Loucy (cell line): Measurements from ENCODE around the gene CLIC6.
"Not testable (repeated sequence)": the region's sequence is repeated elsewhere in the genome, so short reads cannot be mapped to it uniquely, and the experiment has no call there.

ENCODE experiments used
- H2AFZ ChIP-seq: fragments of 200-600 bp; sonication (generic); 2 replicates; pipeline ENCODE4 v1.6.0; 2016; ENCODE audit warnings: antibody characterized with exemption, mild to moderate bottlenecking, low read length, moderate library complexity
- H3F3A ChIP-seq: fragments of 200-600 bp; 2 replicates; pipeline ENCODE4 v1.6.0; 2016; ENCODE audit warnings: antibody characterized with exemption, low read depth, mild to moderate bottlenecking
- H3K27me3 ChIP-seq: fragments of 200-600 bp; sonication (generic); 2 replicates; pipeline ENCODE4 v1.6.1; 2014; ENCODE audit warnings: low read length, mild to moderate bottlenecking; ENCODE audit not compliant: insufficient read depth, poor library complexity, severe bottlenecking
- H3K36me3 ChIP-seq: fragments of 200-600 bp; sonication (generic); 2 replicates; pipeline ENCODE4 v1.6.1; 2016; ENCODE audit warnings: low read length; ENCODE audit not compliant: insufficient read depth
- H3K4me1 ChIP-seq: fragments of 200-600 bp; sonication (generic); 2 replicates; pipeline ENCODE4 v1.5.1; 2014; ENCODE audit warnings: low read length, mild to moderate bottlenecking; ENCODE audit not compliant: insufficient read depth, poor library complexity, severe bottlenecking
- H3K4me2 ChIP-seq: fragments of 200-600 bp; sonication (generic); 2 replicates; pipeline ENCODE4 v1.6.0; 2014; ENCODE audit warnings: antibody characterized with exemption, low read length, low read depth, mild to moderate bottlenecking; ENCODE audit not compliant: poor library complexity, severe bottlenecking
- H3K4me3 ChIP-seq: fragments of 200-600 bp; sonication (generic); 2 replicates; pipeline ENCODE4 v1.5.1; 2014; ENCODE audit warnings: low read length, mild to moderate bottlenecking, mixed read lengths; ENCODE audit not compliant: poor library complexity, severe bottlenecking
- H3K79me2 ChIP-seq: fragments of 200-600 bp; sonication (generic); 2 replicates; pipeline ENCODE4 v1.6.1; 2014; ENCODE audit warnings: low read length; ENCODE audit not compliant: insufficient read depth
- H3K9ac ChIP-seq: fragments of 200-600 bp; sonication (generic); 2 replicates; pipeline ENCODE4 v1.6.0; 2014; ENCODE audit warnings: mild to moderate bottlenecking, low read depth, low read length, moderate library complexity; ENCODE audit not compliant: poor library complexity, severe bottlenecking
- H3K9me2 ChIP-seq: fragments of 200-600 bp; sonication (generic); replicated peaks from 2 replicates; pipeline ENCODE4 v1.6.1; 2016; ENCODE audit warnings: low read depth, low read length, mixed read lengths
- H3K9me3 ChIP-seq: fragments of 200-600 bp; sonication (generic); 2 replicates; pipeline ENCODE4 v1.6.1; 2014; ENCODE audit warnings: mild to moderate bottlenecking, antibody characterized with exemption, low read length, low read depth; ENCODE audit not compliant: insufficient read depth
- H4K20me1 ChIP-seq: fragments of 200-600 bp; sonication (generic); 2 replicates; pipeline ENCODE4 v1.6.0; 2014; ENCODE audit warnings: antibody characterized with exemption, low read length, mild to moderate bottlenecking; ENCODE audit not compliant: insufficient read depth, poor library complexity, severe bottlenecking
- EZH2phosphoT487 ChIP-seq: fragments of 200-600 bp; IDR thresholded peaks from 2 replicates; pipeline ENCODE4 v1.6.1; 2018; ENCODE audit warnings: antibody characterized with exemption, mild to moderate bottlenecking, moderate library complexity, borderline replicate concordance
- TF ChIP-seq, protein P1 (sequence below): fragments of 200-600 bp; sonication (generic); conservative IDR thresholded peaks from 2 replicates; pipeline ENCODE4 v1.5.1; 2014; ENCODE audit warnings: mild to moderate bottlenecking, antibody characterized with exemption, low read length

Gene CLIC6

DNA sequence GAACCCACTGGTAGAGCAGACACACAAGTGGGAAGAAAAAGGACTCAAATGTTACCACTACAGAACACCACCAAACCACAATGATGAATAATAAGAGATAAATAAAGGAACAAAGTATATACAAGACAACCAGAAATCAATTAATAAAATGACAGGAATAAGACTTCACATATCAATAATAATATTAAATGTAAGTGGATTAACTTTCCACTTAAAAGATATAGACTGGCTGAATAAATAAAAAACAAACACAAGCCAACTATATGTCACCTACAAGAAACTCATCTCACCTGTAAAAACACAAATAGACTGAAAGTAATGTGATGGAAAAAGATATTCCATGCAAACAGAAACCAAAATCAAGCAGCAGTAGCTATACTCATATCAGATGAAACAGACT is 6.9 kb upstream of the CLIC6 start:
- Histone ChIP-seq H4K20me1 (no peaks in the 10 kb centered on the region), H3K4me3 (no peak overlapping the region)
- TF ChIP-seq, protein P1, sequence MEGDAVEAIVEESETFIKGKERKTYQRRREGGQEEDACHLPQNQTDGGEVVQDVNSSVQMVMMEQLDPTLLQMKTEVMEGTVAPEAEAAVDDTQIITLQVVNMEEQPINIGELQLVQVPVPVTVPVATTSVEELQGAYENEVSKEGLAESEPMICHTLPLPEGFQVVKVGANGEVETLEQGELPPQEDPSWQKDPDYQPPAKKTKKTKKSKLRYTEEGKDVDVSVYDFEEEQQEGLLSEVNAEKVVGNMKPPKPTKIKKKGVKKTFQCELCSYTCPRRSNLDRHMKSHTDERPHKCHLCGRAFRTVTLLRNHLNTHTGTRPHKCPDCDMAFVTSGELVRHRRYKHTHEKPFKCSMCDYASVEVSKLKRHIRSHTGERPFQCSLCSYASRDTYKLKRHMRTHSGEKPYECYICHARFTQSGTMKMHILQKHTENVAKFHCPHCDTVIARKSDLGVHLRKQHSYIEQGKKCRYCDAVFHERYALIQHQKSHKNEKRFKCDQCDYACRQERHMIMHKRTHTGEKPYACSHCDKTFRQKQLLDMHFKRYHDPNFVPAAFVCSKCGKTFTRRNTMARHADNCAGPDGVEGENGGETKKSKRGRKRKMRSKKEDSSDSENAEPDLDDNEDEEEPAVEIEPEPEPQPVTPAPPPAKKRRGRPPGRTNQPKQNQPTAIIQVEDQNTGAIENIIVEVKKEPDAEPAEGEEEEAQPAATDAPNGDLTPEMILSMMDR = no peak
- TF ChIP-seq EZH2phosphoT487 = no peak

GRCh38 chr21:34667761-34668160 is 1.0 kb upstream of the CLIC6 start:
- no peaks in the 10 kb centered on the region for H3K4me1 ChIP-seq
- TF ChIP-seq, protein P1 = no peak
- TF ChIP-seq EZH2phosphoT487 = no peak
- no peak overlapping the region for H3K4me2 ChIP-seq
- H3K9me2 ChIP-seq = no peaks in the 10 kb centered on the region
- no peaks in the 10 kb centered on the region for H3K36me3 ChIP-seq
- H3F3A ChIP-seq = no peaks in the 10 kb centered on the region
- no peak overlapping the region for H3K9ac ChIP-seq
- no peaks in the 10 kb centered on the region for H3K27me3 ChIP-seq
- H3K4me3 ChIP-seq = no peak overlapping the region
- H2AFZ ChIP-seq = no peak overlapping the region
- H3K9me3 ChIP-seq = no peaks in the 10 kb centered on the region
- no peaks in the 10 kb centered on the region for H3K79me2 ChIP-seq
- H4K20me1 ChIP-seq = no peaks in the 10 kb centered on the region

More for the DNA sequence above, 6.9 kb upstream of the CLIC6 start:
- peaks cover 12% of the 10 kb centered on the region; the same call in 1 of the 2 replicates for H3K9me3 ChIP-seq
- no peaks in the 10 kb centered on the region for H3F3A ChIP-seq
- no peaks in the 10 kb centered on the region for H3K36me3 ChIP-seq
- H3K9ac ChIP-seq = no peak overlapping the region
- no peak overlapping the region for H3K4me2 ChIP-seq
- no peaks in the 10 kb centered on the region for H3K4me1 ChIP-seq
- H3K27me3 ChIP-seq = peaks cover 8% of the 10 kb centered on the region
- no peaks in the 10 kb centered on the region for H3K9me2 ChIP-seq
- no peaks in the 10 kb centered on the region for H3K79me2 ChIP-seq
- no peak overlapping the region for H2AFZ ChIP-seq

DNA sequence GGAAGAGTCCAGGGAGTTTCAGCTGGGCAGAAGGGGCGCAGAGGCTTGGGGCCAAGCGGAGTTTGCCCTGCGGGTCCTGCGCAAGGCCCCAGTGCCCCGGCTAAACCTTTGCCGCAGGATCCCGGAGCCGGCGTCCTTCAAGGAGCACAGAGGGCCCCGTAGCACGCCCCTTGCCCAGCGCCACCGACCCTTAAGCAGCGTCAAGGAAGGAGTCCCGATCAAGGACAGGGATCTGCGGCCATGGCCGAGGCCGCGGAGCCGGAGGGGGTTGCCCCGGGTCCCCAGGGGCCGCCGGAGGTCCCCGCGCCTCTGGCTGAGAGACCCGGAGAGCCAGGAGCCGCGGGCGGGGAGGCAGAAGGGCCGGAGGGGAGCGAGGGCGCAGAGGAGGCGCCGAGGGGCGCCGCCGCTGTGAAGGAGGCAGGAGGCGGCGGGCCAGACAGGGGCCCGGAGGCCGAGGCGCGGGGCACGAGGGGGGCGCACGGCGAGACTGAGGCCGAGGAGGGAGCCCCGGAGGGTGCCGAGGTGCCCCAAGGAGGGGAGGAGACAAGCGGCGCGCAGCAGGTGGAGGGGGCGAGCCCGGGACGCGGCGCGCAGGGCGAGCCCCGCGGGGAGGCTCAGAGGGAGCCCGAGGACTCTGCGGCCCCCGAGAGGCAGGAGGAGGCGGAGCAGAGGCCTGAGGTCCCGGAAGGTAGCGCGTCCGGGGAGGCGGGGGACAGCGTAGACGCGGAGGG is 520 bp downstream of the CLIC6 start:
- Histone ChIP-seq H3K27me3 (no peaks in the 10 kb centered on the region), H3K4me2 (no peak overlapping the region), H3K9ac (no peak overlapping the region), H4K20me1 (no peaks in the 10 kb centered on the region), H3K79me2 (no peaks in the 10 kb centered on the region), H3K36me3 (no peaks in the 10 kb centered on the region), H2AFZ (no peak overlapping the region), H3K4me1 (no peaks in the 10 kb centered on the region), H3F3A (no peaks in the 10 kb centered on the region), H3K9me2 (no peaks in the 10 kb centered on the region), H3K9me3 (no peaks in the 10 kb centered on the region), H3K4me3 (no peak overlapping the region)
- TF ChIP-seq, protein P1 = no peak
- no peak for TF ChIP-seq EZH2phosphoT487

DNA sequence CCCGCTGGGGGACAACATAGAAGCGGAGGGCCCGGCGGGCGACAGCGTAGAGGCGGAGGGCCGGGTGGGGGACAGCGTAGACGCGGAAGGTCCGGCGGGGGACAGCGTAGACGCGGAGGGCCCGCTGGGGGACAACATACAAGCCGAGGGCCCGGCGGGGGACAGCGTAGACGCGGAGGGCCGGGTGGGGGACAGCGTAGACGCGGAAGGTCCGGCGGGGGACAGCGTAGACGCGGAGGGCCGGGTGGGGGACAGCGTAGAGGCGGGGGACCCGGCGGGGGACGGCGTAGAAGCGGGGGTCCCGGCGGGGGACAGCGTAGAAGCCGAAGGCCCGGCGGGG is 1.1 kb downstream of the CLIC6 start:
- H2AFZ ChIP-seq, H3K9ac ChIP-seq, H3K27me3 ChIP-seq, H3K4me2 ChIP-seq, H3K4me3 ChIP-seq, H3K9me2 ChIP-seq, H3K36me3 ChIP-seq, H3K4me1 ChIP-seq, H4K20me1 ChIP-seq, H3K79me2 ChIP-seq, H3F3A ChIP-seq, H3K9me3 ChIP-seq: not testable (repeated sequence)
